ENCODE data around the gene UBTD1.
"Not testable (repeated sequence)": the region's sequence is repeated elsewhere in the genome, so short reads cannot be mapped to it uniquely, and the experiment has no call there.

The UBTD1 gene

GRCh38 chr10:97517096-97517750 is 18.5 kb downstream of the UBTD1 start:
- no peak for DNase-seq

GRCh38 chr10:97517778-97518300 is 19.1 kb downstream of the UBTD1 start:
- DNase-seq: no peak

GRCh38 chr10:97518301-97519043 is 19.7 kb downstream of the UBTD1 start:
- DNase-seq: no peak

GRCh38 chr10:97519342-97519741 is 20.6 kb downstream of the UBTD1 start:
- DNase-seq: no peak

GRCh38 chr10:97520520-97520919 is 21.8 kb downstream of the UBTD1 start:
- DNase-seq: no peak

- no peak for DNase-seq
These were observed 22.4 kb downstream of the UBTD1 start for GRCh38 chr10:97520978-97521761.

- no peak for DNase-seq
These were observed 23.3 kb downstream of the UBTD1 start for GRCh38 chr10:97522071-97522470.

GRCh38 chr10:97522937-97523336 is 24.2 kb downstream of the UBTD1 start:
- DNase-seq: no peak

GRCh38 chr10:97525086-97525485 is 26.4 kb downstream of the UBTD1 start:
- DNase-seq: no peak

GRCh38 chr10:97525683-97526110 is 27.0 kb downstream of the UBTD1 start:
- no peak for DNase-seq

GRCh38 chr10:97528876-97529275 is 30.2 kb downstream of the UBTD1 start:
- DNase-seq: not testable (repeated sequence)

- DNase-seq: no peak
These were observed 31.2 kb downstream of the UBTD1 start for GRCh38 chr10:97529685-97530465.

GRCh38 chr10:97531401-97531986 is 32.8 kb downstream of the UBTD1 start:
- DNase-seq: no peak

GRCh38 chr10:97532935-97533671 is 34.4 kb downstream of the UBTD1 start:
- DNase-seq: no peak

- no peak for DNase-seq
These were observed 35.2 kb downstream of the UBTD1 start for GRCh38 chr10:97533888-97534287.

- no peak for DNase-seq
These were observed 36.1 kb downstream of the UBTD1 start for GRCh38 chr10:97534746-97535367.

GRCh38 chr10:97537186-97537869 is 38.6 kb downstream of the UBTD1 start:
- DNase-seq: no peak

- no peak for DNase-seq
These were observed 39.7 kb downstream of the UBTD1 start for GRCh38 chr10:97538411-97538810.

- DNase-seq: no peak
These were observed 40.1 kb downstream of the UBTD1 start for GRCh38 chr10:97538839-97539238.

GRCh38 chr10:97539523-97540200 is 40.9 kb downstream of the UBTD1 start:
- no peak for DNase-seq
